Stomach (tissue), 4 donors: ENCODE results near the gene PRKG1.

Experiments
- CTCF ChIP-seq, 7 experiments: fragments of 450-650 bp in 4 of 7; fragments of 200-600 bp in 3 of 7; sonication (generic) in 3 of 7; IDR thresholded peaks; one replicate each; pipeline ENCODE4 v1.5.1; 2016 to 2019; ENCODE audit warnings: antibody characterized with exemption in 7 of 7, control low read depth in 2 of 7, mild to moderate bottlenecking in 1 of 7
- POLR2A ChIP-seq, 4 donors: fragments of 450-650 bp; IDR thresholded peaks; one replicate each; pipeline ENCODE4 v1.6.1; 2016; ENCODE audit warnings: antibody characterized with exemption in 4 of 4, control low read depth in 2 of 4, mild to moderate bottlenecking in 1 of 4, moderate library complexity in 1 of 4

GRCh38 chr10:51377932-51378599 lies 303.8 kb downstream of the PRKG1 start:
- TF ChIP-seq CTCF (IDR thresholded peaks at IDR 0.05): no peak
- no peak for TF ChIP-seq POLR2A (IDR thresholded peaks at IDR 0.05)
